NOMO-1 (cell line): ENCODE data around the gene RARA.

Experiments used
- DNase-seq, 2 experiments: peaks; one replicate each; lab custom pipeline; 2025; ENCODE audit not compliant: unreplicated experiment in 2 of 2; lab: John Stamatoyannopoulos, UW

Gene RARA

DNA sequence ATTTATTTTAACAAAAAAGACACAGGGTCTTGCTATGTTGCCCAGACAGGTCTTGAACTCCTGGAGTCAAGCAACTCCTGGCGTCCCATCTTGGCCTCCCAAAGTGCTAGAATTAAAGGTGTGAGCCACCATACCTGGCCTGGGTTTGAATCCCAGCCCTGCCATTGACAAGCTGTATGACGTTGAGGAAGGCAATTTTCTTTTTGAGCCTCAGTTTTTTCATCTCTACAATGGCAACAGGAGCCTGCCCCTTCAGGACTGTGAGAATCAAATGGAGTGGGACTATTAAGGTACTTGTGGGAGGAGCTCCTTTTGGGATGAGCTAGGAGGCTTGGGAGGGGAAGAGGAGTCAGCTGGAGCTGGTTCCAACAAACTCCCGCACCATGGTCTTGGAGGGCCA lies 6.2 kb downstream of the RARA start:
- no peak for DNase-seq

DNA sequence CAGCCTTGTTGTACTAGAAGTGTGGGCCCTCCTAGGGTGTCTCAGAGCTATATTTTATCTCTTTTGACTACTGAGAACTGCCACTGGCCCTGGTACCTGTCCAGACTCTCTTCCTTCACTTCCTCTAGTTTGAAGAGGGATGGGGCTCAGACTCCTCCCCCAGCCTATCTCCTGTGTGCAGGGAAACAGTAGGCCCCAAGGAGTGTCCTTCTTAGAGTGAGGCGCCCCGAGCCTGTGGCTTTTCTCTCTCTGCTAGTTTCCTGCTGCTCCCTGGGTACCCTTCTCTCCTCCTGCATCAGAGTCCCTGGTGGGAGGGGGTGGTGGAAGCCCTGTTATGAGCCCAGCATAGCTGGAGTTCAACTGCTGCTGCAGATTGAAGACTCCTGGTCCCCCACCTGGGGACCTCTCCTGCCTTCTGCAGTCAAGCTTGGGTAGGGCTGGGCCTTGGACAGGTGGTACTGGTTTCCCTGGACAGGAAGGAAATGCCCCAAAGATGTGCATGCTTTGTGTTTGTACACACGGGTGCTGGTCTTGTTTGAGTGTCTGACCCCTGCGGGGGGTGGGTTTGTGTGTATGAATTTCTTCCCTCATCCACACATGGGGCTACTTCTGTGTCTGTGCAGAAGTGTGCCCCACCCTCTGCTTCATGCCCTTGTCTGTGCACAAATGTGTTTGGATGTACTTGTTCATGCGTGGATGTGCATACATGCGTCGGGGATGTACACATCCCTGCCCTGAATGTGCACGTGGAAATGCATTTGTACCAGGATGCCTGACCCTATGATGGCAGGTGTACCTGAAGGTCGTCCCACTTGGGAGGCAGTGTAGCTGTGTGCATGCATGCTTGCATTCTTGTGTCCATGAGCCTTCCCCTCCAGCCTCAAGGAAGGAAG lies 6.9 kb downstream of the RARA start:
- DNase-seq, result peak in 1 of 2 experiments; percentile 33

DNA sequence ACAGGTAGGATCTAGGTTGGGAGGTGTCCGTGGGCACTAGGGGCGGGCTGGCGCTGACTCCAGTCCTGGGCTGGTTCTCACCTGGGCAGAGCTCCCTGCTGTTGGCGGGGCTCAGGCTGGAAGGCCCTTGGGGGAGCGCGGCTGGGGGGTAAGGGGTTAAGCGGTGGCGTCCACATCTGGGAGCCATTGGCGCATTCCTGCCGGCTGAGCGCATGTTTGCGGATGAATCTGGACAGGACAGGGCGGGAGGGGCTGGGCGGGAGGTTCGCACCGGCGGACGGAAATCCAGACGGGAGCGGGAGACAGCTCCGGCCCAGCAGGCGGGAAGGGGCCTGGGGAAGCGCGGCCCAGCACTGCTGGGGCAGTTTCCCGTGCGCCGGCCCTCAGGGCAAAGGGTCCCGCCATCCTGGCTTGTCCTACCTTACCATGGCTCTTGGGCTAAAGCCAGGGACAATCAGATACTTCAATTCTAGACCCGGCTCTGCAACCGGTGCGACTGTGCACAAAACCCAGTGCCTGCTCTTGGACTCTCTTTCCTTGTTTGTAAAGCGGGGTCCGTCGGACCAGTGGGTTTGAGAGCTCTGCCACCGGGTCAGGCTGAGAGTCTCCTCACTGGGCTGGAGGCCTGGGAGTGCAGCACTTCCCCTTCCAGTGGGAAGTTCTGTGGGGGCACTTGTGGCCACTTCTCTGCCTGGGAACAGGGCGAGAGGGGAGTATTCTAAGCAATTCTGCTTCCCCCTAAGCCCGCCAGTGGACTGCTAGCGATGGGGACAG lies 7.8 kb downstream of the RARA start:
- no peak for DNase-seq

DNA sequence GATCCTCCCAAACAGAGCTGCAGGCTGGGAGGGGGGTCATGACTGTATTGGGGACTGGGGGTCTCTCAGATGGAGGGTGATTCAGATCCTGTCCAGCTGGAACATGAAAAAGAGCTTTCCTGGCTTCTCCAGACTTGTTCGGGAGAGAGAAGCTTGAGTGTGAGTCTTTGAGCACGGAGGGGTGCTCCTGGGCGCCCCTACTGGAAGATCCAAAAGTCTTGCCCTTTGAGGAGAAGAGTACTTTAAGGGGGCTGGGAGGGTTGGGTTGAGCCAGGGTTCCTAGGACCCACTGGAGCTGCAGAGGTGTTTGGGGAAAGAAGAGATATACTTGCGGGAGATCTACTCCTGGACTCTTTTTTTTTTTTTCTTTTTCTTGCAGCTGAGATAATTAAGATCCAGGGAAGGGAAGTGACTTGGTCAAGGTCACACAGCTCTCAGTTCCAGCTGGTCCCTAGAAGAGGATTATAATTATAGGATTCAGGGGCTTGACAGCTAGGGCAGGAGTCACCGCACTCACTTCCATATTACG lies 8.4 kb downstream of the RARA start:
- DNase-seq, result peak in 1 of 2 experiments; percentile 23

DNA sequence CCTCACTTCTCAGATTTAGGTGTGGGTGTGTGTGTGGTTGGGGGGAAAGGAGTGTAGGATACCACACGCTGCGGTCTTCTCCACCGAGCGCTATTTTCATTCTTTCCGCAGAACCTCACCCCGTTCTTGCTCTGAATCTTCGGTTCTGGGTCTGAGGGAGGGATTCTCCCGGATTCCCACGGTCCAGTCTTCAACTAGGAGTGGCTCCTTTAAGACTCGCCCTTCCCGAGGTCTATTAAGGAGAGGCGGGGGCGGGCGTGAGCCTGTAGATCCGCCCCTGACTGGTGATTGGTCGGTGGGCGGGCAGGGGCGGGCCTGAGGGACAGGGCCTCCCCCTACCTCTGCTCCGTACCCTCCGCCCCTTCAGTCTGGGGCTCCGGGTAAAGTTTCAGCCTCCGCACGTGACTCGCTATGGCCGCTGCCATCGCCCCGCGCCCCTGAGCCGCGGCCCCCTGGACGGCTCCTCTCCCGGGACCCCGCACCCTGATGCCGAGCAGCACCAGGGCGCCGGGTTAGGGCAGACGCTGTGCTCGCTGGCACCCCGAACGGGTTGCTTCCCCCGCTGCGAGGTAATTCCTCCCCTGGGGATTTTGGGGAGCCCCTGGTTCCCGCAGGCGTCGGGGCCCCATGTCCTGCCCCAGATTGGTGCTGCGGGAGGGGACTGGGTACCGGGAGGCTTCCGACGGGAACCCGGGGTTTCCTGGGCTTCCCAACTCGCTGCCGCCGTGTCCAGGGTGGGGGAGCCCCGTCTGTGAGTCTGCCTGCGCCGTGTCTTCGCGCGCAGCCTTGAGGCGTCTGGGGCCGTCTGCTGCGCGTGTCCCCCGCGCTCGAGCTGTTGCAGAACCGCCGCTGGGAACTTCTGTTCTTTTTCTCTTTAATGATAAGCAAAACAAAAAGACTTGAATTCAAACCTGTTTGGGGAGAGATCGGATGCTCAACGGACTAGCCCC lies 9.2 kb downstream of the RARA start:
- peak; percentile 93 for DNase-seq

DNA sequence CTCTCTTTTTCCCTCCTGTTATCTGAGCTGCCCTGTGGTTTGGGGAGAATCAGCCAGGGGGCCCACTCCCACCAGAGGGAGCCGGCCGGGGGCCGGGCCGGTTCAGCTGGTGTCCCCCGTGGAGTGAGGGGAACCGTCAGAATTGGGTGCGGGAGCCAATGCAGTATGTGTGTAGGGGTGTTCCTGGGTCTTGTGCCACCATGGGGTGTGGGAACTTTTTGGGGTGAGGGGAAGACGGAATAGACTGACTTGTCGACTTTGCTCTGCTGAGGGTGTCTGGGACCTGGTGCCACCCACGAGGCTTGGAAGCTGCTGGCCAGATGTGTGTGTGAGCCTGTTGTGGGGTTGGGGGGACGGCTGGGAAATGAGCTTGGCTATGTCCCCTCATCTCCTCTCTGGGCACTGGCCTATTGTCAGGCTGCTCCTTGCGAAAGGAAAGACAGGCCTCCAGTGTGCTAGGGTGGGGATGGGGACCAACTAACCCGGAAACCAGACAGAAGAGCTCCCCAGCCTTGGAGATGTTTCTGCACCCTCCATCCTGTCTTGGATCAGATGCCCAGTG lies 9.9 kb downstream of the RARA start:
- DNase-seq, result no peak

DNA sequence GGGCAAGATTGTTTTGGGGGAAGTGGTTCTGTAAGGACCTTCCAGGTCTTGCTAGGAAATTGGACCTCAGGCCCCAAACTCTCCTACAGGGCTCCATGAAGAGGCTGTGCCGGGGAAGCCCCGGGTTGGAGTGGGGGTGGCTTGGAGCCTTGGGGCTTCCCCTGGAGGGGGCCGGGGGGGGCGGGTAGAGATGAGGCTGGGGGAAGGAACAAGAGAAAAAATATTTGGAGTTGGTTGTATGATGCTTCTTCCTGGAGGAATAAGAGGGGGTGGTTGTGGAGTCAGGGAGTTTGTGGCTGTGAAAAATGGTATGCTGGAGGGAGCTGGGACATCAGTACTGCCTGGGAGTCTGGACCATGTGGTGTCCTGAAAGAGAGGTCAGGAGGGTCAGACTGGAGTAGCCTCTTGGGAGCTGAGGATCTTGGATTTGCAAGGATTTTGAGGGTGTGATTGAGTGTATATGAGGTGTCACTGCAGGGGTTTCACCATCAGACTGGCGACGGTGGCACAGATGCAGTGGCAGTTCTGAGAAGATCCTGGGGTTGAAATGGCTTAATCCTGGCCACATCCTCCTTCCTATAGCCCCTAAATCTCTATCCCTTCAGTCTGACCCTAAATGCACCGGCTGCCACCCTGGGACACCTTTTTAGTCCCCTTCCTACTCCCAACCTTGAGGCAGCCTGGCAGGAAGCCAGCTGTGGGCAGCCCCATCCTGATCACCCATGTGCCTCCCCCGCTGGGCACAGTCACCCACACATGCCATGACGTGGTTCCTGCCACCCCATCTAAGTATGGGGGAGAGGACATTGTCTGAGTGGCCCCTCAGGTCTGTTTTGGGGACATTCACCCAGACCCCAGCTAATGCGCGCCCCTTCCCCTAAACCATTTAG lies 10.9 kb downstream of the RARA start:
- no peak for DNase-seq

DNA sequence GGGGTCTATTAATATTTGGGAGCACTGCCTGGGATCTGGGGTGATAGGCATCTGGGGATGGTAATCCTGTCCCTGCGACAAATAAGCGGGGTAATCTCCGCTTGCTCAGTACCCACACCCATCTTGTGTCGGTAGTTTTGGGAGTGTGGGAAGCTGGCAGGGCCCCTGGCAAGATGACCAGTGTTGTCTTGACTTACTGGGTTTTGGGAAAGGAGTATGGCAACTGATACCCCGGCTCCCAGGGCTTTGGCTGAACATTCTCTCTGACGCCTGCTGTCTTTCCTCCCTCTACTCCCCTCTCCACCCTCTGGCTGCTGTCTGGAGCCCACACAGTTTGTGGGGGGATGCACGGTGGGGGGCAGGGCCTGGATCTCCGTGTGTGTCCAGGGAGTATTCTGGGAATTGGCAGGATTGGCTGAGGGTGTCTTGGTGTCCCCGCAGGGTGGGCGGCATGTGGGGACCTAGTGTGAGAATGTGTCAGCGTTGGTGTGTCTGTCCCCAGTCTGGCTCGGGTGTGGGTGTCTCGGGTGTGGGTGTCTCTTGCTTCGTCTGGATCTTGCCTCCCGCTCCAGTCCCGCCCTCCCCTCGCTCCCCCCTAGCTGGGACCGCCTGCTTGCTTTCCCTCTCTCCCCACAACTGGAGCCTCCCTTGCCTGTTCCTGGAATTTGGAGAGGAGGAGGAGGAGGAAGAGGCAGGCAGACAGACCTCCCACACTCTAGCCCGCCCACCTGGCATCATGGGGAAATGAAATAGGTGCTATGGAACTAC lies 12.0 kb downstream of the RARA start:
- DNase-seq, result no peak

DNA sequence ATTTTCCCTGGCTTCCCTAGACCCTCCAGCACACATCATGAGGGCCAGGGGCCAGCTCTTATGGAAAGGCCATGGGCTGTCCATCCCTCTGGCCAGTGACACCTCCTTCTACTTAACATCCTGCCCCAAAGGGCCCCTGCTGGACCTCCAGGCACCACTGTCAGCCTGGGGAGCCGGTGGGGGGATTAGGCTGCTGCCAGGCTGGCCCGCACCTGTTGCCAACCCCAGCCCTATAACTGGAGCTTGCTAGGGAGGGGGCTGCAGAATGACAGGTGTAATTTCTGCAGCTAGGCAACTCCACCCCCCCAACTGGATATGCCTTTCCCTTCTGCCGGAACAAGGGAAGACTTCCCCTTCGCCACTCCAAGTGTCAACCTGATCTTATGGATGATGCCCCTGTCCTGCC lies 12.5 kb downstream of the RARA start:
- DNase-seq, result no peak

DNA sequence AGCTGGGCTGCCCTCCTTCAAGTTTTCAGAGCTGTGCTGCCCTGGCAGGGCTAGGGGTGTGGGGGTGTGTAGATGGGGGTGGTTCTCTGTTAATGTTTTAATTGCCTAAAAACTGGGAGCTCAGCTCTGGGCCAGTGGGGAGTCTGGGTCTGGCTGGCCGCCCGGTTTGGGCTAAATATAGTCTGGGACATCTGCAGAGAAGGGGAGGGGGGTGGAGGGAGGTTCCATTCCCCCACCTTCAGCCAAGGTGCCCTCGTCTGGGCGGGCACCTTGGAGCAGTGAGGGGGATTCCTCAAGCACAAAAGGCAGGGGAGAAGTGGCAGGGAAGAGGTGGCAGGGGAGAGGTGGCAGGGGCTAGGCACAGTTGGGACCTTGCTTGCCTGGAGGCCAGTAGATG lies 13.0 kb downstream of the RARA start:
- no peak for DNase-seq

DNA sequence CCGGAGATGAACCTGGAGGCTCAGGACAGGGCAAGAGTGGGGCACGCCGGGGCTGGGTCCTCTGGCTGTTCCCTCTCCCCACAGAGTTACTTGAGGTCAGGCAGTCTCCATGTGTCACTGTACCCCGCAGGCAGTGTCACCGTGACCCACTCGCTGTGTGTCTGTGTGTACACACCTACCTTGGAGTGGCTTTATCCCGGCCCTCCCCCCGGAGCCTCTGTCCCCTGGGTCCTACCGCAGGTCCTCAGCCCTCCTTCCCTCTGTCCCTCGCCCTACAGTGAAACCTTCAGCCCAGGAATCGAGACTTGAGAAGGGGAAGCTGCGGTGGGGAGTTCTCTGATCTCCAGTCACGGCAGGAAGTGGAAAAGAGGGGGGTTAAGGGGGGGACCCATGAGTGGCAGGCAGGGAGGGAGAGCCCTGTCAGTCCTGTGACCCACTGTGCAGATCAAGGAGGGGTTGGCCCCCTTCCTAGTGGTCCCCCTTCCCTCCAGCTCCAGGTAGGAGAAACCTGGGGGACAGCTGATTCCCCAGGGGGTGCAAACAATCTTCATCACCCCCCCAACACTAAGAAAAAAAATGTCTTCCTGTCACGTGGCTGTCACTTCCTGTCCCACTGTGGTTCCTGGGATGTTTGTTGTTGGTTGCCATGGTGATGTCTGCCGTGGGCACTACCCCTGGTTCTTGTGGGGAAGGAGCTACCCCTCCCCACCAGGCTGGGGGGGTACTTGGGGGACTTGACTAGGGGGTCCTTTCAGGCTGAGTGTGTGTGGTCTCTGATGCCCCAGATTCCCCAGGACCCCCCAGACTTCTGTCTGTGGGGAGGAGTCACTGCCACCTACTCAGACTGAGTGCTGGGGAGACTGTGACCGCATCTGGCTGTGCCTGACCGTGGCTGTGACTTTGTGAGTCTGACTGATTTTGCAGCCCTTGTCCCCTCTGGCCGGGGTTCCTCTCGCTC lies 13.7 kb downstream of the RARA start:
- peak; percentile 91 to 94 for DNase-seq

DNA sequence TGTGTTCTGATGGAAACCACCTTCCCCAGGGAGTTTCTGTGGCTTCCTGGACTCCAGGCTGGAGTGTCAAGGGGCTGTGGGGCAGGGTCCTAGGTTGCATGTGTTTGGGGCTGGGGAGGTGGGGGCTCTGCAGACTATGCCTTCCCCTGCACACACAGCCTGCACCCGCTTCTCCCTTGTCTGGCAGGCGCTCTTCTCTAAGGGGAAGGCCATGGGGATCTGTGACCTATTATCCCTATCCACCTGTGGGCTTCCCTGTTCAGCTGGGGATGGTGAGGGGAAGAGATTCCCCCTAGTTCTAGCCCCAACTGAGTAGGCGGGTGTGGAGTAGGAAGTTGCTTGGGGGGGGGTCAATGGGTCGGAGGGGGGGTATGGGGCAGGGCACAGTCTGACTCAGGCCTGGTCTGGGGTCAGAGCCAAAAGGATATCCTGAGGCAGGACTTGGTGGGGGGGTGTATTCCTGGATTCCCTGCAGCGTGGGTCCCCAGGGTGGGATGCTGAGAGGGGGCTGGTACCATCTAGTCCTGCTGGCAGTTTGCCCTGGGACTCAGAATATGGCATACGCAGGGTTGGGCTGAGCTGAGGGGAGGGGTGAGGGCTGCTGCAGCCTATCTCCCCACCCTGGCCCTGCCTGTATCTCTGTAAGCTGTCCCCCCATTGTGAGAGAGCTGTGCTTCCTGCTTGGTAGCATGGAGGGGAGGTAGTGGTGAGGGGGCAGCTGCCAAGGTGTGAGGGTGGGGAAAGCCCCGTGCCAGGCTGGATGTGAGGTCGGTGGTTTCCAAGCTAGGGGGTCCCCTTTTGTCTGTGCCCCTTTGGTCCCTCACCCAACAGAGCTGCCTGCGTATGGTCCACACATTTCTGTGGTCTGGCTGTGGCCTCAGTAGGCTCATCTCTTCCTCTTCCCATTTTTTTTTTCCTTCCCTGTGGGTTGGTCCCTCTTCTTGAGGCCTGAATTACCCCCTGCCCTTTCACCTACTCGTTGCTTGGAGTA lies 14.7 kb downstream of the RARA start:
- no peak for DNase-seq

DNA sequence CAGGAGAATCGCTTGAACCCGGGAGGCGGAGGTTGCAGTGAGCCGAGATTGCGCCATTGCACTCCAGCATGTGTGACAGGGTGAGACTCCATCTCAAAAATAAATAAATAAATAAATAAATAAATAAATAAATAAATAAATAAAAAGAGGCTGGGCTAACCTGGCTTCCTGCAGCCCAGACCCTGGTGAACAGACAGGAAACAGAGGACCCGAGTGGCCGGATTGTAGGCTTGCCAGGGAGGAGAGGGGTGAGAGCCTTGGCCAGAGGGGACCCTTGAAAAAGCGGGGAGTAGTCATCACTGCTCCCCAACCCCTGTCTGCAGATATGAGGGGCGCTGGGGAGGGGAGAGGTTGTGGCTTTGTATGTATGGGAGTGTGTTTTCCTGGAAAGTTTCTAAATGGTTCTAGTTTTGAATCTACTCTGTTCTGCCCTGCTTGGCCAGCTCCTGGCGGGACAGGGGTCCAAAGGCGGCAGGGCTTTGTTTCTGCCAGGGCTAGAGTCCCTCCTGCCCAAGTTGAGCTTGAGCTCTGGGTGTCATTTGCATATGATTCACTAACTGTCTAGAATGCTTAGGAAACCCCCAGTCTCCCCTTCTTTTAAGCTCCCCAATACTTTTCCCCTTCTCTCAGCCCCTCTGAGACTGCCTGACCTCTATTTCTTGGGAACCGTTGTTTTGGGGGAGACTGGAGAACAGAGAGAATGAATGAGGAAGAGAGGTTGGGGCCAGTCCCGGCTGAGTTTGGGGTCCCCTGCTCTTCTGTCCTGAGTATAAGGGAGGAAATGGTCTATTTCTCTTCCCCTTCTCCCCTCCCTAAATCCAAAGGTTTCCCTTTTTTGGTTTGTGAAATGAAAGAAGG lies 16.4 kb downstream of the RARA start:
- DNase-seq, result no peak

DNA sequence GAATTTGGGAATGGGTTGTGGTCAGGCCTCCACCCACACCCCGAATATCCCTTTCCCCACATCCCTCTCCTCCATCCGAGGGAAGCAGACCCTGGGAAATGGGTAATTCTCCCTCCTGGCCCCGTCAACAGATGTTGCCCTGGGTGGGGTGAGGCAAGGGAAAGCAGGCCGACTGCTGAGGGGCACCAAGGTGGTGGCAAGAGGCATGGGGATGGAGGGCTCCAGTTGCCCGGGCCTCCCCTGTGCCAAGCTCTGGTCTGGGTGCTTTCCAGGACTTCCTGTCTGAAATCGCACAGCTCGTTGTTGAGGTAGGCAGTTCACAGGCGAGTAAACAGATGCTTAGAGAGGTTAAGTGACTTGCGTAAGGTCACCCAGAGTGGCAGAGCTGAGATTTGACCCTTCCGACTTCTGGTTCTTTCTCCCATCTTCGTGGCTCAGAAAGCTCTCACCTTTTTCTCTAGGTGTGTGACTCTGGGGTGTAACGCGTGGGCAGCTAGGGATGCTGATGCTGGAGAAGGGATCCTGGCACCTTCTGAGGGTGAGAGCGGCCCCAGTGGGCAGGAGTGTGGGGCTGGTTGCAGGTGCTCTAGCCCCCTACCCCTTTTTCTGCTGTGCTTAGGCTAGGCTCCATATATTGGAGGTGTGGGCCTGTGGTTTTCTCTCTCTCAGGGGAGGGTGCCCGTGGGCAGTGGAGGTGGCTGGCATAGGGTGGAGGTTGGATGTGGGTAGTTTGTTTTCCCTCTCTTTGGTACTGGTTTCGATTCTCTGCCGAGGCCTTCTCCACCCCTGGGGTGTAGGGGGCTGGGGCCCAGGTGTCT lies 17.2 kb downstream of the RARA start:
- peak in 1 of 2 experiments; percentile 33 for DNase-seq

DNA sequence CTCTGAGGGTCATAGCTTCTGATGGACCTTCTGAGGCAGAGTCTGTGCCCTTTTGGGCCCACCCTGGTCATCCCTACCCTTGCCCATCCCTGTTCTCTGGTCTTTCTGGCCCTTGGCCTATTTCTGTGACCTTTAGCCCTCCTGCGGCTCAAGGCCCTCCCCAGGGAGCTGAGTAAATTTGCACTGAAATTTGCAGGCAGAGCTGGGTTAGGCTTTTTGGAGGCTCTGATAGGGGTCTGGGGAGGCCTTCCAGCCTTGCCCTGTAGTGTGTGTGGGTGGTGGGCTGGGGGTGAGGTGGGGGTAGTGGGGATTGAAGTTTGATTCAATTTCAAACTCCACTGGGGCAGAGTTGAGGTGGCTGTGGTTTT lies 17.8 kb downstream of the RARA start:
- no peak for DNase-seq
